HAP-1 (cell line): ENCODE results near the gene PAK4.
"Not testable (repeated sequence)": the region's sequence is repeated elsewhere in the genome, so short reads cannot be mapped to it uniquely, and the experiment has no call there.

Experiments used
- DNase-seq, 2 experiments: peaks; one replicate each; pipeline ENCODE4 v3.0.0-alpha.2; 2016 to 2020; ENCODE audit warnings: low spot score in 2 of 2
- H3K27me3 ChIP-seq: fragments of 250-450 bp; sonication (Bioruptor Pico); 2 replicates; pipeline ENCODE4 v1.5.1; 2020; ENCODE audit warnings: low read depth, mild to moderate bottlenecking, moderate library complexity
- H3K36me3 ChIP-seq: fragments of 250-450 bp; sonication (Bioruptor Pico); replicated peaks from 2 replicates; pipeline ENCODE4 v1.5.1; 2020; ENCODE audit warnings: mild to moderate bottlenecking
- H3K4me1 ChIP-seq: fragments of 250-450 bp; sonication (Bioruptor Pico); 2 replicates; pipeline ENCODE4 v1.5.1; 2020; ENCODE audit warnings: mild to moderate bottlenecking
- H3K4me3 ChIP-seq: fragments of 250-450 bp; sonication (Bioruptor Pico); 2 replicates; pipeline ENCODE4 v1.5.1; 2020; ENCODE audit warnings: mild to moderate bottlenecking, moderate library complexity
- H3K9me3 ChIP-seq: fragments of 250-450 bp; sonication (Bioruptor Pico); 2 replicates; pipeline ENCODE4 v1.5.1; 2020; ENCODE audit warnings: mild to moderate bottlenecking, moderate library complexity
- in situ Hi-C: fragments of 300-500 bp; cut with MboI; formaldehyde crosslinking; loops from 3 replicates; pipeline ENCODE4 v1.14.3; 2020; ENCODE audit warnings: low sequenced_read_pairs, inconsistent platforms, mixed read lengths

Gene PAK4

GRCh38 chr19:39206122-39206521 is 80.5 kb downstream of the PAK4 start:
- no peak overlapping the region for H3K4me3 ChIP-seq
- no peaks in the 10 kb centered on the region for H3K4me1 ChIP-seq
- in situ Hi-C loops, result no loop called here
- H3K9me3 ChIP-seq, result no peaks in the 10 kb centered on the region
- no peaks in the 10 kb centered on the region for H3K36me3 ChIP-seq
- no peak for DNase-seq
- 0 out of 2 replicates have a peak, but pooled peaks cover 3% of the 10 kb centered on the region for H3K27me3 ChIP-seq

- in situ Hi-C loops, result no loop called here
- no peak for DNase-seq
- Histone ChIP-seq H3K9me3 (no peaks in the 10 kb centered on the region), H3K27me3 (0 out of 2 replicates have a peak, but pooled peaks cover 3% of the 10 kb centered on the region), H3K4me1 (no peaks in the 10 kb centered on the region), H3K36me3 (no peaks in the 10 kb centered on the region), H3K4me3 (no peak overlapping the region)
These were observed 81.8 kb downstream of the PAK4 start for GRCh38 chr19:39207293-39207836.

- Histone ChIP-seq H3K4me3 (no peak overlapping the region), H3K9me3 (no peaks in the 10 kb centered on the region), H3K36me3 (no peaks in the 10 kb centered on the region), H3K27me3 (0 out of 2 replicates have a peak, but pooled peaks cover 3% of the 10 kb centered on the region), H3K4me1 (no peaks in the 10 kb centered on the region)
- in situ Hi-C loops, result no loop called here
- no peak for DNase-seq
These were observed 82.7 kb downstream of the PAK4 start for GRCh38 chr19:39208175-39208795.

- in situ Hi-C loops, result no loop called here
- DNase-seq, result no peak
- Histone ChIP-seq H3K4me1 (no peaks in the 10 kb centered on the region), H3K36me3 (no peaks in the 10 kb centered on the region), H3K27me3 (0 out of 2 replicates have a peak, but pooled peaks cover 3% of the 10 kb centered on the region), H3K4me3 (no peak overlapping the region), H3K9me3 (no peaks in the 10 kb centered on the region)
These were observed 83.6 kb downstream of the PAK4 start for GRCh38 chr19:39209196-39209595.

- H3K27me3 ChIP-seq, result 0 out of 2 replicates have a peak, but pooled peaks cover 3% of the 10 kb centered on the region
- no peak overlapping the region for H3K4me3 ChIP-seq
- no peaks in the 10 kb centered on the region for H3K4me1 ChIP-seq
- H3K36me3 ChIP-seq, result no peaks in the 10 kb centered on the region
- no peak for DNase-seq
- in situ Hi-C loops, result no loop called here
- H3K9me3 ChIP-seq, result no peaks in the 10 kb centered on the region
These were observed 86.3 kb downstream of the PAK4 start for GRCh38 chr19:39211731-39212374.

- no peak overlapping the region for H3K4me3 ChIP-seq
- H3K9me3 ChIP-seq, result no peaks in the 10 kb centered on the region
- H3K4me1 ChIP-seq, result no peaks in the 10 kb centered on the region
- in situ Hi-C loops, result no loop called here
- H3K36me3 ChIP-seq, result no peaks in the 10 kb centered on the region
- peak; percentile 12 to 61 for DNase-seq
- 0 out of 2 replicates have a peak, but pooled peaks cover 3% of the 10 kb centered on the region for H3K27me3 ChIP-seq
These were observed 86.8 kb downstream of the PAK4 start for GRCh38 chr19:39212375-39212742.

GRCh38 chr19:39215323-39215722 is 89.7 kb downstream of the PAK4 start:
- H3K9me3 ChIP-seq, in situ Hi-C loops: not testable (repeated sequence)

GRCh38 chr19:39217094-39217493 is 91.5 kb downstream of the PAK4 start:
- Histone ChIP-seq H3K36me3 (no peaks in the 10 kb centered on the region), H3K4me3 (no peak overlapping the region), H3K9me3 (no peaks in the 10 kb centered on the region), H3K27me3 (no peaks in the 10 kb centered on the region), H3K4me1 (no peaks in the 10 kb centered on the region)
- no peak for DNase-seq
- in situ Hi-C loops, result no loop called here

More at GRCh38 chr19:39215323-39215722, 89.7 kb downstream of the PAK4 start:
- not testable (repeated sequence) for DNase-seq, H3K4me1 ChIP-seq, H3K36me3 ChIP-seq, H3K27me3 ChIP-seq, H3K4me3 ChIP-seq

GRCh38 chr19:39218230-39219007 is 92.8 kb downstream of the PAK4 start:
- H3K27me3 ChIP-seq, result no peaks in the 10 kb centered on the region
- H3K36me3 ChIP-seq, result no peaks in the 10 kb centered on the region
- no peak overlapping the region for H3K4me3 ChIP-seq
- in situ Hi-C loops, result no loop called here
- no peaks in the 10 kb centered on the region for H3K4me1 ChIP-seq
- DNase-seq, result no peak
- no peaks in the 10 kb centered on the region for H3K9me3 ChIP-seq

- in situ Hi-C loops, H3K4me3 ChIP-seq, H3K4me1 ChIP-seq, DNase-seq, H3K27me3 ChIP-seq, H3K9me3 ChIP-seq, H3K36me3 ChIP-seq: not testable (repeated sequence)
These were observed 93.5 kb downstream of the PAK4 start for GRCh38 chr19:39219108-39219507.

- Histone ChIP-seq H3K4me3 (no peak overlapping the region), H3K36me3 (no peaks in the 10 kb centered on the region), H3K27me3 (peaks cover 7% of the 10 kb centered on the region), H3K4me1 (no peaks in the 10 kb centered on the region), H3K9me3 (no peaks in the 10 kb centered on the region)
- peak; percentile 11 to 69 for DNase-seq
- in situ Hi-C loops, result no loop called here
These were observed 98.2 kb downstream of the PAK4 start for GRCh38 chr19:39223703-39224279.

- no peak for DNase-seq
- no peaks in the 10 kb centered on the region for H3K4me1 ChIP-seq
- H3K4me3 ChIP-seq, result no peak overlapping the region
- in situ Hi-C loops, result no loop called here
- no peaks in the 10 kb centered on the region for H3K9me3 ChIP-seq
- H3K36me3 ChIP-seq, result no peaks in the 10 kb centered on the region
- peaks cover 7% of the 10 kb centered on the region for H3K27me3 ChIP-seq
These were observed 99.3 kb downstream of the PAK4 start for GRCh38 chr19:39224910-39225309.
